SKM-1 treated with dmso at 0.1 percent for 144 hours (cell line): ENCODE measurements around the gene COL5A2.

Experiments
- DNase-seq: peaks from one replicate; lab custom pipeline; 2025; ENCODE audit not compliant: unreplicated experiment; lab: John Stamatoyannopoulos, UW

The COL5A2 gene

GRCh38 chr2:189056200-189057106 is 123.1 kb downstream of the COL5A2 start:
- DNase-seq: no peak

- DNase-seq: no peak
These were observed 129.3 kb downstream of the COL5A2 start for GRCh38 chr2:189050165-189050712.

- DNase-seq: no peak
These were observed 129.8 kb downstream of the COL5A2 start for GRCh38 chr2:189049709-189050164.

DNA sequence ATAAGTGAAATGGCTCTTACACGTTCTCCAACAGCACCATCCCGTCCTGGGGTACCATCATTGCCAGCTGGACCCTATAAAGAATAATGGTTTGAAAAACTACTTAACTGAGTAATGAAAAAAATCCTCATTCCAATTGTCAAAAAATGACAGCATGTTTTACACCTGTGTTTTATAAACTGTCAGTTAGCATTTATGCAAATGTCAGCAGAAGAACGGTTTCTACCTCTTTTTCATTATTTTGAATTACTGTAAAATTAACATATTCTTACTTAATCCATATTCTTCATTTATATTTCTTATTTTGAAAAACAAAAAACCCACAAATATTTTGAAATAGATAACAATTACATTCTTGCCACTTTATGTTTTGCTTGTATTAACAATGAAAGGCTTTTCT is 131.4 kb downstream of the COL5A2 start:
- DNase-seq: no peak

DNA sequence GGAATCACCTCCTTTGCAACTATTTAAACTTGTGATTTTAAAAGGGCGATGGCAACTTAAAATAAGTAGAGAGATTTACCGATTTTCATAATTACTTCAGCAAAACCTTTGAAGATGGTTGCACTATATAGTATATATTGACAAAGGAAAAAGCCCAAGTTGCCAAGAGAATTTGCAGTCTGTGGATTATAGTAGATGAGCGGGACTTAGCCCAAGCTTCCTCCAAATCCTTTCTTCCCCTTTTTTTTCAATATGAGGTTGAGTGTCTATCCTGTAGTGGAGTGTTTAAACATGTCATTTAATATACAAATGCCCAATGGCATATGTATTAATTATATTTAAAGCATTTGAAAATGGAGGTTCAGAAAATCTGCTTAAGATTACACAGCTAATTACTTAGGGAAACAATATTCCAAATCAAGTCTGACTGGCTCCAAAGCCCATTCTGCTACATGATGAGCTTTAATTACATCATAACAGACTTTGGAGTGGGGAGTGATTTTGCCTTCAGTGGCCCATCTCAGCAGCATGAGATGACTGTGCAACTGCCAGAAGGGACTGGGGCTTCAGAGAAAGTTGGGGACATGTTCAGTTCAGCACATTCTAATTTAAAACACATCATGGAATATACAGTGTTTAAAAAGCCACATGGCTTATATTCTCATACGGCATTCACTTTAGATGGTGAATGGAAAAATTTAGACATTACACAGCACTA is 132.2 kb downstream of the COL5A2 start:
- DNase-seq: no peak

DNA sequence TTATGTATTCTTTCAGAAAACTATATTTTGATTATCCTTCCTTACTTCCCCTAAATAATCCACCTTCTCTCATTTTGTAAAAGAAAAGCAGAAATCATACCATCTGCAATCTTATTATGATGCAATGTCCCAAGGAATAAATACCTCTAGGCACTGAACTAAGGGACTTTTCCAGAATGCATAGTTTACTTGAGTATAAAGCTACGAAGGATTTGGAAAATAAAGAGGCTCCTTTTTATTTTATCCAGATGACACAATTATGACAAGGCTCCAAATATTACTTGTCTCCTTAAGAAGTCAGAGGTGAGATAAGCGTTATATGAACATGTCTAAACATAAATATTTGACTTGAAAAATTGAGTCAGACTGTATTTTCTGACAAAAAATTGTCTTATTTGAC is 133.2 kb downstream of the COL5A2 start:
- DNase-seq: no peak

GRCh38 chr2:189045836-189046235 is 133.7 kb downstream of the COL5A2 start:
- no peak for DNase-seq

GRCh38 chr2:189037518-189037917 is 142.0 kb downstream of the COL5A2 start:
- DNase-seq: no peak

- no peak for DNase-seq
These were observed 154.5 kb downstream of the COL5A2 start for GRCh38 chr2:189024901-189025618.

- no peak for DNase-seq
These were observed 157.1 kb downstream of the COL5A2 start for GRCh38 chr2:189022492-189022891.

GRCh38 chr2:189022053-189022481 is 157.5 kb downstream of the COL5A2 start:
- no peak for DNase-seq

GRCh38 chr2:189020179-189020578 is 159.4 kb downstream of the COL5A2 start:
- no peak for DNase-seq

DNA sequence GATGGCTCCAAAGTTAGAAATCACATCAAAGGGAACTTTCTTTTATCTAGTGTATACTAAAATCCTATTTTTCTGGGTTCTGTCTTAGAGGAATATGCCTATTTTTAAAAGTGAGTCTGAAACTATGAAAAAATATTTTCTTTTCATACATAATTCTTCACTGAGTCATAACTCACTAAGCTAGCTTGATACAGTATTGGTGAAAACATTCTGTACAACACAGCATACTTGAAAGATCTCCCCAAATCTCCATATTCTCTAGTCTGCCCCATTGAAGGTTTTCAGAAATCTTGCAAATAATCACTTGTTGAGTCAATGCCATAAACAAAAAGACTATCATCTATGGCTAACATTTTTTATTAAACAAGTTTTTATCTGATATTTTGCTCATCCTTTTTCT is 160.9 kb downstream of the COL5A2 start:
- DNase-seq: no peak

GRCh38 chr2:189016311-189016861 is 163.2 kb downstream of the COL5A2 start:
- no peak for DNase-seq

- no peak for DNase-seq
These were observed 164.2 kb downstream of the COL5A2 start for GRCh38 chr2:189015359-189015758.

- DNase-seq: no peak
These were observed 165.0 kb downstream of the COL5A2 start for GRCh38 chr2:189014449-189015138.

GRCh38 chr2:189013671-189014448 is 165.7 kb downstream of the COL5A2 start:
- no peak for DNase-seq

DNA sequence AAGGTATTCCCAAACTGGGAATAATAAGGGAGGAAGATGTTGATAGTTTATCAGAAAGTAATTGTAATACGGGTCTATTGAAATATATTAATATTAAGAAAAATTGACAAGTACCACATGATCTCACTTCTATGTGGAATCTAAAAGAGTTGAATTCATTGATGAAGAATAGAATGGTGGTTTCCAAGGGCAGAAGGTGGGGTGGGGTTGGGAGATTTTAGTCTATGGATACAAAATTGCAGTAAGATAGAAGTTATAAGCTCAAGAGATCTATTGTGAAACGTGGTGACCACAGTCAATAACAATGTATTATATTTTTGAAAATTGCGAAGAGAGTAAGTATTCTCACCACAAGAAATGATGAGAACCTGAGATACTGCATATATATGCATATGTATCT is 166.5 kb downstream of the COL5A2 start:
- DNase-seq: no peak

DNA sequence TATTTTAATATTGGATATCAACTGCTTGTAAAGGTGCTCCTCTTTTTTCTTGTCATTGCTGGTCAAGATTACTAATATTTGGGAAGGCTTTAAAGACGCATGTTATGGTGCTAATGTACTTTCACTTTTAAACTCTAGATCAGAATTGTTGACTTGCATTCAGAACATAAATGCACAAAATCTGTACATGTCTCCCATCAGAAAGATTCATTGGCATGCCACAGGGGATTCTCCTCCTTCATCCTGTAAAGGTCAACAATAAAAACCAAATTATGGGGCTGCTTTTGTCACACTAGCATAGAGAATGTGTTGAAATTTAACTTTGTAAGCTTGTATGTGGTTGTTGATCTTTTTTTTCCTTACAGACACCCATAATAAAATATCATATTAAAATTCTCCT is 167.2 kb downstream of the COL5A2 start:
- no peak for DNase-seq

DNA sequence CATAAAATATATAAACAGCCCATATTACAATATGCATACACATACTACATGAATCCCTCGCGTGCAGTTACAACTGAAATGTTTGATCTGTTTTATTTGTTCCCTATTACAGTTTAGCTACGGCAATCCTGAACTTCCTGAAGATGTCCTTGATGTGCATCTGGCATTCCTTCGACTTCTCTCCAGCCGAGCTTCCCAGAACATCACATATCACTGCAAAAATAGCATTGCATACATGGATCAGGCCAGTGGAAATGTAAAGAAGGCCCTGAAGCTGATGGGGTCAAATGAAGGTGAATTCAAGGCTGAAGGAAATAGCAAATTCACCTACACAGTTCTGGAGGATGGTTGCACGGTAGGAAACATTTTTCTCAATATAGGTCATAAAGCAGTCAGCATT is 169.0 kb downstream of the COL5A2 start:
- DNase-seq: no peak
